B cell (primary cell): Measurements from ENCODE around the gene PREB.

ENCODE experiments used
- EZH2 ChIP-seq: IDR thresholded peaks from 2 replicates; pipeline ENCODE4 v1.6.1; 2012; ENCODE audit warnings: borderline replicate concordance, low read depth, mild to moderate bottlenecking, moderate library complexity, low read length; ENCODE audit not compliant: insufficient read depth, poor library complexity, severe bottlenecking
- TF ChIP-seq, protein P1 (sequence below): fragments of 200-600 bp; IDR thresholded peaks from one replicate; pipeline ENCODE4 v1.8.0; 2022; ENCODE audit warnings: antibody characterized with exemption, mild to moderate bottlenecking

- TF ChIP-seq, protein P1, sequence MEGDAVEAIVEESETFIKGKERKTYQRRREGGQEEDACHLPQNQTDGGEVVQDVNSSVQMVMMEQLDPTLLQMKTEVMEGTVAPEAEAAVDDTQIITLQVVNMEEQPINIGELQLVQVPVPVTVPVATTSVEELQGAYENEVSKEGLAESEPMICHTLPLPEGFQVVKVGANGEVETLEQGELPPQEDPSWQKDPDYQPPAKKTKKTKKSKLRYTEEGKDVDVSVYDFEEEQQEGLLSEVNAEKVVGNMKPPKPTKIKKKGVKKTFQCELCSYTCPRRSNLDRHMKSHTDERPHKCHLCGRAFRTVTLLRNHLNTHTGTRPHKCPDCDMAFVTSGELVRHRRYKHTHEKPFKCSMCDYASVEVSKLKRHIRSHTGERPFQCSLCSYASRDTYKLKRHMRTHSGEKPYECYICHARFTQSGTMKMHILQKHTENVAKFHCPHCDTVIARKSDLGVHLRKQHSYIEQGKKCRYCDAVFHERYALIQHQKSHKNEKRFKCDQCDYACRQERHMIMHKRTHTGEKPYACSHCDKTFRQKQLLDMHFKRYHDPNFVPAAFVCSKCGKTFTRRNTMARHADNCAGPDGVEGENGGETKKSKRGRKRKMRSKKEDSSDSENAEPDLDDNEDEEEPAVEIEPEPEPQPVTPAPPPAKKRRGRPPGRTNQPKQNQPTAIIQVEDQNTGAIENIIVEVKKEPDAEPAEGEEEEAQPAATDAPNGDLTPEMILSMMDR: no peak
- no peak for TF ChIP-seq EZH2
Observed at GRCh38 chr2:27147935-27148334, 13.5 kb upstream of the PREB start.
